GM12873 (cell line): ENCODE data around the gene SNRPB.
A peak's percentile ranks its signal among the peaks of the same experiment; 100 is the strongest.

Experiments used
- TF ChIP-seq, protein P1 (sequence below): IDR thresholded peaks from 2 replicates; pipeline ENCODE4 v1.5.1; 2012; ENCODE audit warnings: low read depth, mild to moderate bottlenecking, moderate library complexity, low read length, control low read depth; ENCODE audit not compliant: insufficient read depth; ENCODE audit errors: missing control alignments

Gene SNRPB

GRCh38 chr20:2480381-2480780, 9.8 kb upstream of the SNRPB start:
- TF ChIP-seq, protein P1, sequence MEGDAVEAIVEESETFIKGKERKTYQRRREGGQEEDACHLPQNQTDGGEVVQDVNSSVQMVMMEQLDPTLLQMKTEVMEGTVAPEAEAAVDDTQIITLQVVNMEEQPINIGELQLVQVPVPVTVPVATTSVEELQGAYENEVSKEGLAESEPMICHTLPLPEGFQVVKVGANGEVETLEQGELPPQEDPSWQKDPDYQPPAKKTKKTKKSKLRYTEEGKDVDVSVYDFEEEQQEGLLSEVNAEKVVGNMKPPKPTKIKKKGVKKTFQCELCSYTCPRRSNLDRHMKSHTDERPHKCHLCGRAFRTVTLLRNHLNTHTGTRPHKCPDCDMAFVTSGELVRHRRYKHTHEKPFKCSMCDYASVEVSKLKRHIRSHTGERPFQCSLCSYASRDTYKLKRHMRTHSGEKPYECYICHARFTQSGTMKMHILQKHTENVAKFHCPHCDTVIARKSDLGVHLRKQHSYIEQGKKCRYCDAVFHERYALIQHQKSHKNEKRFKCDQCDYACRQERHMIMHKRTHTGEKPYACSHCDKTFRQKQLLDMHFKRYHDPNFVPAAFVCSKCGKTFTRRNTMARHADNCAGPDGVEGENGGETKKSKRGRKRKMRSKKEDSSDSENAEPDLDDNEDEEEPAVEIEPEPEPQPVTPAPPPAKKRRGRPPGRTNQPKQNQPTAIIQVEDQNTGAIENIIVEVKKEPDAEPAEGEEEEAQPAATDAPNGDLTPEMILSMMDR = no peak

DNA sequence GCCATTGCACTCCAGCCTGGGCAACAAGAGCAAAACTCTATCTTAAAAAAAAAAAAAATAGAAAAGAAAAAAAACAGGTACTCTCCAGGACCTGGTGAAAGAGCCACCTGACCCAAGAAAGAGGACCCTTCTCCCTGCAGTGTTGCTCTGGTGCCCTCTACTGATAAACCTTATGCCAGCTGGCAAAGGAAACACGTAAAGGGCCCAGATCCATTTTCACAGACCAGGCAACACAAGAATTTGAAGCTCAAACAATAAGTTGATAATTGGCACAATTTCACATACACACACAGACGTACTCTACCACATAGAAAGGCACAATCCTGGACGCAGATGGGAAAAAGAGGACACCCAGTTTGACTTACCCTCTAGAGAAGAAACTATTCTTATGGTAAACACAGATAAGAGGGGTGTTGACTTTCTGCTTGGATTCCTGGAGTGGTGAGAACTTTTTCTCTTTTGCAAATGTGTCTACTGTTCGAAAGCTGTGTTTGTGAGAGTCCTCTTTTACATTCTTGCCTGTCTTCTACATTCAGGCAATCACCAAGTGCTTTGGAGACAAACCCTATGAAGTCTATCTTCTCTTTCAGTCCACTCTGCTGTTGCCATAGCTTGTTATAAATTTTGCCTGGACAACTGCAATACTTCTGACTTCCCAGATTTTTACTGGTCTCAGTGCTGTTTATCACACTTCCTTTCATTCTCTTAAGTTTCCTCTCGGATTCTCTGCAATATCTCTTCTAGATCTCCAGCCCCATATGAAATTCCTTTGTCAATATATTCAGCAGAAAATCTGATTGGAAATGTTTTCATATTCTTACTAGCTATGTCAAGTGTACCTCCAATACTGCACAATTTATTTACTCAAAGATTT, 6.4 kb upstream of the SNRPB start:
- TF ChIP-seq, protein P1 = peak; percentile 18

DNA sequence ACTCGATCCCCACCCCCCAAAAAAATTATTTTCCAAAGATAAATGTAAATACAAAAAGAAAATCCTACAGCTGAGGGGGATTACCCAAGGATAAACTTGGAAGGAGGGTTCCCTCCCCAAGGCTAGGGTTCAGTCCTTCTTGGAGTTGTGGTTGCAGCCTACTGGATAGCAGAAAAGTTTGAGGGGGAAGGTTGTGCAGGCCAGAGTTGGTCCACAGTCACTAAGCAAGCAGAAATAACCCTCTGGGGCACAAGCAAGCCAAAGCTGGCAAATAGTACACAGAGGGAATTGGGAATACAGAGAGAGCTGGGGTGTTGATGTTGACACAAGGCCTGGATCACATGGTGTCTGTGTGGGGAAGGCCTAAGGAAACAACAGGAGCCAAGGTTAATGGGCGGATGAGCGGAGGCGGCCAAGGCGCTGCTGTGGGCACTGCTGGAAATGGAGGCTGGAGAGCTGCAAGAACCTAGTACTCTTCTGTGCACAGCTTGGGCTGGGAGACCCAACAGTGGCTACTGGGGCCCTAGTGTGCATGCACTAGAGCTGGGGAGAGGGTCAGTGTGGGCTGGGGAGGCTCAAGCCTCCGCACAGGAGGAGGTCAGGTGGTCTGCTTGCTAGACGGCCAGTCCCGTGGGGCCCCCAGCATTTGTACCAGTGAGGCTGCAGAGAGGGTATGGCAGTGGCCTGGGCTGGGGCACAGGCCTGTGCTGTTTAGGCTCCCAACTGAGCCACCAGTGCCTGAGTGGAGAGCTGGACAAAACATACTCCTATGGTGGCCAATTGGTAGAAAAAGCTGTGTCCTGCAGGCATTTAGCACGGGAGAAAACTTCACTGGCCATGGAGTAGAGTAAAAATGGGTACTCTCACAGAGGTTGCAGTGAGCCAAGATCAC, 5.5 kb upstream of the SNRPB start:
- TF ChIP-seq, protein P1 = no peak

DNA sequence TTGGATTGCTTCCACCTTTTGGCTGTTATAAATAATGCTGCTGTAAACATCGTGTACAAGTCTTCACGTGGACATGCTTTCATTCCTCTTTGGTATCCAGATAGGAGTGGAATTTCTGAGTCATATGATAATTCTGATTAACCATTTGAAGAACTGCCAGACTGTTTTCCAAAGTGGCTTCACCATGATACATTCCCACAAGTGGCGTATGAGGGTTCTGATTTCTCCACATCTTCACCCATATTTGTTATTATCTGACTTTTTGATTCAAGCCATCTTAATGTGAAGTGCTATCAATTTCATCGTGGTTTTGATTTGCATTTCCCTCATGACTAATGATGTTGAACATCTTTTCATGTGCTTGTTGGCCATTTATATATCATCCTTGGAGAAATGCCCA, 2.9 kb upstream of the SNRPB start:
- TF ChIP-seq, protein P1 = no peak

- TF ChIP-seq, protein P1 = no peak
Observed at GRCh38 chr20:2469991-2470422, 582 bp downstream of the SNRPB start.

GRCh38 chr20:2468581-2469407, 1.8 kb downstream of the SNRPB start:
- TF ChIP-seq, protein P1 = no peak

DNA sequence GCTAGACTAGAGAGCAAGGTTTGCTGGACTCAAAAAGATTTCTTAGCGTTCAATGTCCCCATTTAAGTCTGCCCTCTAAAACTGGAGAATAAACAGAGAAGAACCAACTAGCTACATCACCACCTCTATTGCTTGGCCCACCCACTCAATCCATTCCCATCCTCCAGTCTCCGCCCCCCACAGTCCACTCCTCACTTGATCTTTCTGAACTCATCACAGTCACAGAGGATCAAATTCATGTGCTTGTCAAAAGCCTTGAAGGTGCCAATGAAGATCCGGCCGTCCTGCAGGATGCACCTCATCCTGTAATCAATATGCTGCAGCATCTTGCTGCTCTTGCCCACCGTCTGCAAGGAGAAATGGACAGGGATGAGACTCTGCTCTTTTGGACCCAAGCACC, 3.2 kb downstream of the SNRPB start:
- TF ChIP-seq, protein P1 = no peak
